ENCODE measurements around the gene ITGA2.

DNA sequence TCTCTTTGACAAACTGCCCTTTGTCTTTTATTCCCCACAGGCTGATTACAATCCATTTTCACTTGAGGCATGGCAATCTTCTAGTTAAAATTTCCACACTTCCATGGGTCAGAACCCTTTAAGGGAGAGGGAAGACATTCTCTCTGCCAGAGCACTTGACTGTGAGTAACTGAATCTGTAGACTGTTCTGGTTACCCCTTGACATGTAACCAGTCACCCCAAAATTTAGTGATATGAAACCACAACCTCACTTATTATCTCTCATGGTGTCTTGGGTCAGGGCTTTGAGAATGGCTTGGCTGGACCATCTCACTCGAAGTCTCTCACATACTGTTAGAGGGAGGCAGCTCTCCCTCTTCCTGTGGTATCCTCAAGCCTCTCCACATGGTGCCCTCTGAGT lies 14.0 kb downstream of the ITGA2 start:
- TF ChIP-seq POLR2A (IDR thresholded peaks at IDR 0.05): no peak
- TF ChIP-seq, protein P1, sequence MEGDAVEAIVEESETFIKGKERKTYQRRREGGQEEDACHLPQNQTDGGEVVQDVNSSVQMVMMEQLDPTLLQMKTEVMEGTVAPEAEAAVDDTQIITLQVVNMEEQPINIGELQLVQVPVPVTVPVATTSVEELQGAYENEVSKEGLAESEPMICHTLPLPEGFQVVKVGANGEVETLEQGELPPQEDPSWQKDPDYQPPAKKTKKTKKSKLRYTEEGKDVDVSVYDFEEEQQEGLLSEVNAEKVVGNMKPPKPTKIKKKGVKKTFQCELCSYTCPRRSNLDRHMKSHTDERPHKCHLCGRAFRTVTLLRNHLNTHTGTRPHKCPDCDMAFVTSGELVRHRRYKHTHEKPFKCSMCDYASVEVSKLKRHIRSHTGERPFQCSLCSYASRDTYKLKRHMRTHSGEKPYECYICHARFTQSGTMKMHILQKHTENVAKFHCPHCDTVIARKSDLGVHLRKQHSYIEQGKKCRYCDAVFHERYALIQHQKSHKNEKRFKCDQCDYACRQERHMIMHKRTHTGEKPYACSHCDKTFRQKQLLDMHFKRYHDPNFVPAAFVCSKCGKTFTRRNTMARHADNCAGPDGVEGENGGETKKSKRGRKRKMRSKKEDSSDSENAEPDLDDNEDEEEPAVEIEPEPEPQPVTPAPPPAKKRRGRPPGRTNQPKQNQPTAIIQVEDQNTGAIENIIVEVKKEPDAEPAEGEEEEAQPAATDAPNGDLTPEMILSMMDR (IDR thresholded peaks at IDR 0.05): no peak
- no peak for TF ChIP-seq EP300 (IDR thresholded peaks at IDR 0.05; ENCODE audit: low read depth)
